H1 (cell line): ENCODE results near the gene RPS5. TPM values are rescaled to one million over a fixed set of nuclear protein-coding genes. Genes with fewer than 3 reads are reported as not detected.

Source experiments
- CTCF ChIA-PET: fragments of 300-600 bp; sonication (Branson Sonifier 250); formaldehyde crosslinking; loops from one replicate; lab custom pipeline; 2021; ENCODE audit not compliant: partially characterized antibody; lab: Charles Lee
- POLR2A ChIA-PET: fragments of 300-600 bp; sonication (Branson Sonifier 250); formaldehyde crosslinking; loops from one replicate; lab custom pipeline; 2021; ENCODE audit warnings: inconsistent platforms; ENCODE audit not compliant: partially characterized antibody; lab: Charles Lee
- DNase-seq, 2 experiments: peaks; one replicate each; pipeline versions ENCODE4 v3.0.0 to v3.0.0-alpha.2; 2010 to 2022; ENCODE audit warnings: low spot score in 2 of 2, low read depth in 1 of 2, mixed read lengths in 1 of 2
- FAIRE-seq: peaks from 2 replicates; lab custom pipeline; 2011; peaks lifted over from hg19 to GRCh38; lab: Jason Lieb, UNC
- H2AFZ ChIP-seq: 2 replicates; pipeline ENCODE4 v1.8.1; 2012; ENCODE audit warnings: low read length, inconsistent platforms
- H2AK5ac ChIP-seq: 2 replicates; pipeline ENCODE4 v1.6.1; 2013; ENCODE audit warnings: low read depth, low read length
- H2BK120ac ChIP-seq: replicated peaks from 2 replicates; pipeline ENCODE3; 2013; ENCODE audit warnings: low read depth, low read length, inconsistent platforms
- H2BK12ac ChIP-seq: 2 replicates; pipeline ENCODE4 v1.6.1; 2013; ENCODE audit warnings: low read depth, low read length
- H2BK15ac ChIP-seq: 2 replicates; pipeline ENCODE4 v1.6.1; 2013; ENCODE audit warnings: low read length
- H2BK20ac ChIP-seq: 2 replicates; pipeline ENCODE4 v1.6.1; 2013; ENCODE audit warnings: low read length
- H2BK5ac ChIP-seq: 2 replicates; pipeline ENCODE4 v1.6.1; 2013; ENCODE audit warnings: low read depth, low read length
- H3K14ac ChIP-seq: 2 replicates; pipeline ENCODE4 v1.6.1; 2013; ENCODE audit warnings: inconsistent platforms; ENCODE audit not compliant: insufficient read length
- H3K18ac ChIP-seq: 2 replicates; pipeline ENCODE4 v1.6.1; 2013; ENCODE audit warnings: low read length; ENCODE audit errors: extremely low read depth
- H3K23ac ChIP-seq: 2 replicates; pipeline ENCODE4 v1.6.1; 2013; ENCODE audit warnings: inconsistent platforms; ENCODE audit not compliant: insufficient read length
- H3K23me2 ChIP-seq: 2 replicates; pipeline ENCODE4 v1.6.1; 2013; ENCODE audit warnings: low read depth, low read length
- H3K27ac ChIP-seq: 2 replicates; pipeline ENCODE4 v1.6.1; 2011; ENCODE audit warnings: low read depth, low read length, inconsistent platforms
- H3K27me3 ChIP-seq, 4 experiments: replicated peaks in 1 of 4; 1 replicate in 1 of 4; 2 replicates in 3 of 4; pipeline versions ENCODE4 v1.6.1 to v1.8.1; 2011 to 2013; ENCODE audit warnings: low read length in 3 of 4, mild to moderate bottlenecking in 3 of 4, inconsistent platforms in 2 of 4, mixed read lengths in 2 of 4, moderate library complexity in 1 of 4; ENCODE audit not compliant: control insufficient read depth in 3 of 4, insufficient read depth in 3 of 4; ENCODE audit errors: extremely low read depth in 1 of 4
- H3K36me3 ChIP-seq, 4 experiments: 2 replicates each; pipeline versions ENCODE4 v1.6.1 to v1.8.1; 2011 to 2013; ENCODE audit warnings: mild to moderate bottlenecking in 4 of 4, low read length in 3 of 4, moderate library complexity in 2 of 4, control low read depth in 1 of 4, inconsistent platforms in 1 of 4; ENCODE audit not compliant: insufficient read depth in 4 of 4, control insufficient read depth in 2 of 4
- H3K4ac ChIP-seq: replicated peaks from 2 replicates; pipeline ENCODE3; 2013; ENCODE audit warnings: low read length, low read depth, mixed read lengths, inconsistent platforms; ENCODE audit not compliant: insufficient read length
- H3K4me1 ChIP-seq, 4 experiments: replicated peaks in 1 of 4; 1 replicate in 1 of 4; 2 replicates in 3 of 4; pipeline versions ENCODE4 v1.6.1 to v1.8.1; 2011 to 2013; ENCODE audit warnings: low read length in 3 of 4, inconsistent platforms in 2 of 4, mixed read lengths in 1 of 4; ENCODE audit not compliant: insufficient read depth in 4 of 4, control insufficient read depth in 3 of 4
- H3K4me2 ChIP-seq, 2 experiments: 2 replicates each; pipeline versions ENCODE4 v1.6.1 to v1.8.1; 2011 to 2013; ENCODE audit warnings: low read depth in 2 of 2, low read length in 2 of 2, control low read depth in 1 of 2, inconsistent platforms in 1 of 2, mild to moderate bottlenecking in 1 of 2; ENCODE audit not compliant: insufficient read depth in 1 of 2
- H3K4me3 ChIP-seq, 4 experiments: fragments of 200-600, 300-600 bp in 1 of 4; sonication (generic), shearing (Covaris generic), sonication (Bioruptor Twin) in 1 of 4; 2 replicates each; pipeline versions ENCODE4 v1.5.1 to v1.8.1; 2011 to 2016; ENCODE audit warnings: low read length in 4 of 4, low read depth in 3 of 4, control low read depth in 2 of 4, inconsistent platforms in 2 of 4, mild to moderate bottlenecking in 2 of 4, mixed read lengths in 1 of 4, moderate library complexity in 1 of 4; ENCODE audit not compliant: insufficient read depth in 2 of 4; ENCODE audit errors: extremely low read depth in 1 of 4
- H3K56ac ChIP-seq: replicated peaks from 2 replicates; pipeline ENCODE3; 2013; ENCODE audit warnings: low read depth, mild to moderate bottlenecking, mixed read lengths, low read length, inconsistent platforms; ENCODE audit not compliant: insufficient read length
- H3K79me1 ChIP-seq: 2 replicates; pipeline ENCODE4 v1.6.1; 2013; ENCODE audit warnings: low read depth, low read length, control low read depth
- H3K79me2 ChIP-seq, 2 experiments: 2 replicates each; pipeline versions ENCODE4 v1.6.1 to v1.8.1; 2012 to 2013; ENCODE audit warnings: low read length in 2 of 2, mild to moderate bottlenecking in 2 of 2, inconsistent platforms in 1 of 2; ENCODE audit not compliant: insufficient read depth in 2 of 2, control insufficient read depth in 1 of 2
- H3K9ac ChIP-seq, 4 experiments: replicated peaks in 1 of 4; 1 replicate in 1 of 4; 2 replicates in 3 of 4; pipeline versions ENCODE4 v1.6.1 to v1.8.1; 2011 to 2013; ENCODE audit warnings: low read depth in 3 of 4, low read length in 3 of 4, control low read depth in 2 of 4, mild to moderate bottlenecking in 2 of 4, moderate library complexity in 2 of 4, inconsistent platforms in 1 of 4; ENCODE audit errors: extremely low read depth in 1 of 4
- H3K9me3 ChIP-seq, 2 experiments: 2 replicates each; pipeline versions ENCODE4 v1.6.1 to v1.8.1; 2012 to 2013; ENCODE audit warnings: mild to moderate bottlenecking in 2 of 2, moderate library complexity in 2 of 2, control low read depth in 1 of 2, inconsistent platforms in 1 of 2, low read depth in 1 of 2, low read length in 1 of 2, mixed read lengths in 1 of 2; ENCODE audit not compliant: insufficient read depth in 2 of 2
- H4K20me1 ChIP-seq, 2 experiments: replicated peaks in 1 of 2; 2 replicates each; pipeline versions ENCODE3 to v1.8.1; 2011 to 2013; ENCODE audit warnings: inconsistent platforms in 2 of 2, low read length in 2 of 2, mild to moderate bottlenecking in 1 of 2; ENCODE audit not compliant: insufficient read depth in 2 of 2, control insufficient read depth in 1 of 2
- H4K5ac ChIP-seq: 2 replicates; pipeline ENCODE4 v1.6.1; 2013; ENCODE audit warnings: low read length, low read depth, mixed read lengths, inconsistent platforms; ENCODE audit not compliant: insufficient read length
- H4K8ac ChIP-seq: 2 replicates; pipeline ENCODE4 v1.8.0; 2013; ENCODE audit warnings: mild to moderate bottlenecking, moderate library complexity, low read length, inconsistent platforms; ENCODE audit not compliant: insufficient read depth; ENCODE audit errors: extremely low read depth
- H4K91ac ChIP-seq: replicated peaks from 2 replicates; pipeline ENCODE3; 2013; ENCODE audit warnings: low read length, mixed read lengths, inconsistent platforms; ENCODE audit not compliant: insufficient read length
- BACH1 ChIP-seq: IDR thresholded peaks from 2 replicates; pipeline ENCODE4 v1.6.1; 2012; ENCODE audit warnings: low read length, improper control_type of control experiment
- GABPA ChIP-seq: IDR thresholded peaks from 2 replicates; pipeline ENCODE4 v1.6.1; 2011; ENCODE audit warnings: mild to moderate bottlenecking, low read length, moderate library complexity, borderline replicate concordance; ENCODE audit not compliant: insufficient read depth
- WGBS, 2 experiments: shearing (Covaris generic) in 1 of 2; methylation state at CpG; one replicate each; pipeline versions ENCODE4 v1.1.6 to v1.1.7; 2013 to 2015; ENCODE audit warnings: low lambda C conversion rate in 2 of 2, mixed read lengths in 2 of 2, inconsistent platforms in 1 of 2, low coverage in 1 of 2, missing lambda C conversion rate in 1 of 2; ENCODE audit not compliant: insufficient replicate concordance in 2 of 2, insufficient coverage in 1 of 2, insufficient read length in 1 of 2; ENCODE audit errors: extremely low coverage in 1 of 2, missing lambda C conversion rate in 1 of 2; 5-methylcytosine and 5-hydroxymethylcytosine counted together
- polyA plus RNA-seq, 7 experiments: library from polyadenylated mRNA; depleted of rRNA in 3 of 7; stranded (reverse) in 5 of 7; unstranded in 2 of 7; fragments of >200 nt in 5 of 7; fragments of 200-250 nt in 2 of 7; gene quantifications; 1 replicate in 5 of 7; 2 replicates in 1 of 7; 4 replicates in 1 of 7; pipeline versions ENCODE4 v1.2.1 to v1.2.3, GENCODE V29; 2011 to 2013; ENCODE audit warnings: missing spikeins in 2 of 7, mixed read lengths in 2 of 7
- total RNA-seq: library from RNA; stranded (reverse); fragmentation: NEBNext Ultra II Directional; extraction: Animal tissue kit (Norgen Biotek cat#: 25700); gene quantifications from 2 replicates; pipeline ENCODE4 v1.2.1, GENCODE V29; 2021

RPS5 gene
- total and polyA plus RNA-seq, 2 of the 8 experiments (the other 6 are each of a cell fraction or from before 2014, with no cell fraction given), result 1,557 to 5,731 TPM

GRCh38 chr19:58350001-58350861 lies 36.8 kb upstream of the RPS5 start:
- Histone ChIP-seq H3K9me3 (no peaks in the 10 kb centered on the region), H3K4me1 (no peaks in the 10 kb centered on the region; a peak in 1 of 7 replicates), H3K18ac (no peak overlapping the region), H4K8ac (peak overlapping the region; percentile 68; the same call in 1 of the 2 replicates), H3K14ac (no peak overlapping the region), H3K4ac (no peak overlapping the region), H3K23ac (no peak overlapping the region), H2AK5ac (no peak overlapping the region), H3K4me3 (no peak overlapping the region), H3K36me3 (no peaks in the 10 kb centered on the region), H3K56ac (no peak overlapping the region), H2BK15ac (no peak overlapping the region), H3K27me3 (0 out of 7 replicates have a peak, but pooled peaks cover 0 to 3% (median 0%) of the 10 kb centered on the region in 4 experiments), H2BK12ac (no peak overlapping the region), H2BK120ac (no peak overlapping the region), H4K5ac (no peak overlapping the region), H3K23me2 (peaks cover 9% of the 10 kb centered on the region), H3K79me1 (no peaks in the 10 kb centered on the region), H2BK20ac (no peak overlapping the region), H3K79me2 (no peaks in the 10 kb centered on the region), H3K9ac (no peak overlapping the region), H3K4me2 (no peak overlapping the region), H4K20me1 (peaks cover 0 to 3% of the 10 kb centered on the region in 2 experiments), H3K27ac (no peak overlapping the region), H2BK5ac (no peak overlapping the region), H2AFZ (no peak overlapping the region), H4K91ac (no peak overlapping the region)
- DNase-seq (no peak), FAIRE-seq (no peak)
- 0 out of 2 replicates have a peak, but pooled peaks have one; percentile 26 for TF ChIP-seq GABPA
- TF ChIP-seq BACH1, result no peak
- WGBS, 2 experiments, result 95% methylated on average over 60 of the region's 84 CpGs; no CpG with 5 or more reads in 1 of the 2 experiments
- POLR2A ChIA-PET, result interaction anchor here (1.1 to 11.4 kb wide), 2 partner anchors 12 to 118 kb away, joined by 3 to 102 read pairs; partner anchors contain the start of gene ZNF497
- CTCF ChIA-PET, result interaction anchor here (0.6 to 2.9 kb wide), 5 partner anchors 11 to 131 kb away, joined by 3 to 14 read pairs (median 3); partner anchors contain the start of gene ZNF497
